GM13976 (cell line): ENCODE results near the gene STIM1.

ENCODE experiments used
- DNase-seq: peaks from one replicate; pipeline ENCODE4 v3.0.0; 2012; ENCODE audit warnings: low spot score
- in situ Hi-C: fragments of 300-500 bp; cut with MboI; formaldehyde crosslinking; loops from one replicate; pipeline ENCODE4 v1.12.0; 2022; ENCODE audit warnings: low sequenced_read_pairs, mixed read lengths, inconsistent platforms; ENCODE audit not compliant: unreplicated experiment
- TF ChIP-seq, protein P1 (sequence below): IDR thresholded peaks from 2 replicates; pipeline ENCODE4 v1.5.1; 2012; ENCODE audit warnings: borderline replicate concordance, mild to moderate bottlenecking; ENCODE audit not compliant: insufficient read depth; ENCODE audit errors: extremely low read depth, missing control alignments, control extremely low read depth

STIM1 gene

DNA sequence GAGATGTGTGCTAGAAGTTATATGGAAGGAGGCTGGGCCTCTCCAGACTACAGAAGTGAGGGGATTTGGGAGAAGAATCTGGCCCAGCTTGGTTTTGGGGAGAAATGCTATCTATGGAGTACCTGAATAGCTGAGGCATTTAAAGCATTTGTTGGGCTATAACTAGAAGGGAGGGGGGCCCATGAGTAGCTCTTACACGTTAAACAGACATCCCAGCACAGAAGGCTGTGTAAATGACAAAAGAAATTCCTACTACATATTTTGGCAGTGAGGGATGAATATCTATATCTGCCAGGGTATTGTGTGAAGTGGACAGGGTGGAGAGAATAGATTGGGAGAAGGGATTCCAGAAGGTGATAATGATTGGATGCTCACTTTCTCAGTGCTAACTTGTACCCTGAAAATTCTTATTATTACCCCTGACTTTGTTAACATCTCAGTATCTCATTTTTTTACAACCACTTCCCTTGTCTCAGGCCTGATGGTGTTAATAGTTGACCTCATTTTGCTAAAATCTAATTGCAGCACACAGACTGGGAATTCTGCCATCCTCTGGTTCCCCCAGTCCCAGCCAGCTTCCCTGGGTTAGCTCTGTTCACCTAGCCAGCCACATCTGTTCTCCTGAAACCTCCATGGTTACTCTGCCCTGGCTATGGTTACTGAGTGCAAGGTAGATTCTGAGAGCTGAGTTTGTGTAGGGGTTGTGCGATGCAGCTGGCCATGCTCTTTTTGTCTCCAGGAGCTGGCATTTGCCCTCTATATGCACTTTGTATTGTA lies 210.3 kb downstream of the STIM1 start:
- in situ Hi-C loops = loop anchor here (10.0 kb wide), 1 partner anchor 221 kb away; the partner anchor contains the start of gene RHOG
- TF ChIP-seq, protein P1, sequence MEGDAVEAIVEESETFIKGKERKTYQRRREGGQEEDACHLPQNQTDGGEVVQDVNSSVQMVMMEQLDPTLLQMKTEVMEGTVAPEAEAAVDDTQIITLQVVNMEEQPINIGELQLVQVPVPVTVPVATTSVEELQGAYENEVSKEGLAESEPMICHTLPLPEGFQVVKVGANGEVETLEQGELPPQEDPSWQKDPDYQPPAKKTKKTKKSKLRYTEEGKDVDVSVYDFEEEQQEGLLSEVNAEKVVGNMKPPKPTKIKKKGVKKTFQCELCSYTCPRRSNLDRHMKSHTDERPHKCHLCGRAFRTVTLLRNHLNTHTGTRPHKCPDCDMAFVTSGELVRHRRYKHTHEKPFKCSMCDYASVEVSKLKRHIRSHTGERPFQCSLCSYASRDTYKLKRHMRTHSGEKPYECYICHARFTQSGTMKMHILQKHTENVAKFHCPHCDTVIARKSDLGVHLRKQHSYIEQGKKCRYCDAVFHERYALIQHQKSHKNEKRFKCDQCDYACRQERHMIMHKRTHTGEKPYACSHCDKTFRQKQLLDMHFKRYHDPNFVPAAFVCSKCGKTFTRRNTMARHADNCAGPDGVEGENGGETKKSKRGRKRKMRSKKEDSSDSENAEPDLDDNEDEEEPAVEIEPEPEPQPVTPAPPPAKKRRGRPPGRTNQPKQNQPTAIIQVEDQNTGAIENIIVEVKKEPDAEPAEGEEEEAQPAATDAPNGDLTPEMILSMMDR = no peak
- no peak for DNase-seq

DNA sequence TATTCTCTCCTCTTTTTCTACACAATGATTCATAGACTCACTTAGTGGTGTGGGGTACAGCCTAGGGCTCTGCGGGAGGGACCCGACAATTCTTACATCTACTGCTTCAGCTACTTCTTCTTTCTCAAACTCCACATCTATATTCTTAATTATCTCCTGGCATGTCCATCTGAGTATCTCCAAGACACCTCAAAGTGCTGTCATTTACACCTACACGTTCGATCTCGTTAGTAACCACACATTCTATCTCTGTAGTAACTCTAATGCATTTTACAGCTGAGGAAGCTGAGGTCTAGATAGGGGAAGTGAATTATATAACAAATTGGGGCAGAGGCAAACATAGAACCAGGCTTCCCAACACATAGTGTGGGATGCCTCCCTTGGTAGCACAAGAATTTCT lies 211.4 kb downstream of the STIM1 start:
- TF ChIP-seq, protein P1 = no peak
- DNase-seq = no peak
- in situ Hi-C loops = loop anchor here (10.0 kb wide), 1 partner anchor 222 kb away; the partner anchor contains the start of gene RHOG

DNA sequence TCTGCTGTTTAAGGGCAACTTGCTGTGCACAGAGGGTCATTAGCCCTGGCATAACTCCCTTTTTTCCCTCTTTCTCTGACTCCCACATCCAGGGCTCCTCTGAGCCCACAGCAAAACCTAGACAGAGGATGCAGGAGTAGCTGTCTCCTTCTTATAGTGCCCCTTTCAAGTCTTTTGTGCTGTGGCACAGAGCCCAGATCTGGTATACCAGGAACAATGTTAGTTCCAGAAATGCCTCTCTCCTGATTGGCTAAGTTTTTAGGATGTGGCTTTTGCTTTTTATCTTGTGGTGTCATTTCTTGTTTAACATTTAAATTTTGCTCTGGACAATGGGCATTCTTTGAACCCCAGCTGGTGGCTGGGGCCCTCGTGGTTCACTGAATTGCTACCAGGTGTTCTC lies 213.5 kb downstream of the STIM1 start:
- no peak for DNase-seq
- TF ChIP-seq, protein P1 = no peak
- in situ Hi-C loops = loop anchor here (10.0 kb wide), 1 partner anchor 224 kb away; the partner anchor contains the start of gene RHOG

DNA sequence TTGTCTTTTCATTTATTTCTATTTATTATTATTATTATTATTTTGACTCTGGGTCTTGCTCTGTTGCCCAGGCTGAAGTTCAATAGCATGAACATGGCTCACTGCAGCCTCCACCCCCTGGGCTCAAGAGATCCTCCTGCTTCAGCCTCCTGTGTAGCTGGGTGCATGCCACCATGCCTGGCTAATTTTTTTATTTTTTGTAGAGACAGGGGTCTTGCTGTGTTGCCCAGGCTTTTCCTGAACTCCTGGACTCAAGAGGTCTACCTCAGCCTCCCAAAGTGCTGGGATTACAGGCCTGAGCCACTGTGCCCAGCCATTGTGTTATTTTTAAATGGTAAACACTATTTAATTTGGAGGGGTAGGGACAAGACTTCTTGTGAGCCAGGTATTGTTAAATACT lies 215.9 kb downstream of the STIM1 start:
- in situ Hi-C loops = no loop called here

DNA sequence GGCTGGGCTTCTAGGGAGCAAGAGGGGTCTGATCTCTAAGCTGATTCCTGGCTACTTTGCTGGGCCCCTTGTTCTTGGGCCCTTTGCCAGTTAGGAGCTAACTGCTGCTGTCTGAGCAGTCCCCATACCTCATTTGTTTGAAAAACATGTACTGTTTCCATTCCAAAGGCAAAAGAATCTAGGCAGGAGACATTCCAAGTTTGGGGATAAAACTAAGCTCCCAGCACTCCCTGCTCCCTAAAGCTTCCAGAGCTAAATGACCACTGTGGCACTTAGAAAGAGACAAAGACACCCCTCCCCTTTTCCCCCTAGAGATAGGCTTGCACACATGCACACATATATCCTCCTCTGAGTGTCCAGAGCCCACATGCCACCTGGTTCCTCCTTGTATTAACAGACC lies 216.4 kb downstream of the STIM1 start:
- in situ Hi-C loops = no loop called here
- no peak for DNase-seq
- TF ChIP-seq, protein P1 = no peak

More for the DNA sequence above, 215.9 kb downstream of the STIM1 start:
- no peak for DNase-seq
- TF ChIP-seq, protein P1 = no peak

DNA sequence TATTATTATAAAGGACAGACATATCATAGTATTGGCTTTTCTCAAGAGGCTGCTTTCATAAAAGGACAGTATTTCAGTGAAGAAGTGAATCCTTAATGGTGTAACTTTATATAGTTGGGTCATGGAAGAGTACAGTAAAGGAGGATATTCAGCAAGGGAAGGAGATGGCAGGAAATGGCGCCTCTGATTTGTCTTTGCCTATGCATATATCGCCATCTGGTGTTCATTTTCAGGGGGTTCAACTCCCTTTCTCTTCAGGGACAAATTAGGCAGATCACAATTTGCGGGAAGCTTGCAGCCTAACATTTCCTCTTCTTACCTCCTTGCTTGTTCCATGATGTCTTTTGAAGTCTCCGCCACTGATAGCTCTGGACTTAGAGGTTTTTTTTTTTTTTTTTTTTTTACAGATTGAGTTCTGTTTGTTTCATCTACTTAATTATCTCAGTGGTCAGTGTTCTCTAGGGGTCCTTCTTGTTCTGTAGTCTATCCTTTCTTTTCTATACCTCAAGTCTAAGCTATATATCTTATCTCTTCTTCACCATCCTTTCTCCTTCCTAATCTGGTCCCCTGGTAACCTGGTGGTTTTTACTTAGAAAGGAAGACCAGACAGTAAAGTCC lies 217.3 kb downstream of the STIM1 start:
- TF ChIP-seq, protein P1 = peak; percentile 73
- peak; percentile 71 for DNase-seq
- in situ Hi-C loops = no loop called here
